ENCODE data around the gene SND1. TPM values are rescaled to one million over a fixed set of nuclear protein-coding genes. Genes with fewer than 3 reads are reported as not detected.

Gene SND1
- polyA plus RNA-seq (ENCODE audit: insufficient read length in 3 of 3), result 100 to 1,000 TPM; 138 to 152 (median 150) TPM
- long read RNA-seq, donor 1, transcript SND1-201 (24 exons, 3,476 nt), result major isoform, 14 of 43 reads
- long read RNA-seq, donor 1, partial matches to known transcripts, result 27 of 43 reads
- long read RNA-seq, donor 1, other reads (novel, unspliced or antisense), result 0 of 43 reads
- long read RNA-seq, donor 2, transcript SND1-201 (24 exons, 3,476 nt), result major isoform, 15 of 41 reads
- long read RNA-seq, donor 2, partial matches to known transcripts, result 19 of 41 reads
- long read RNA-seq, donor 2, other reads (novel, unspliced or antisense), result 0 of 41 reads
- long read RNA-seq, donor 3, transcript SND1-201 (24 exons, 3,476 nt), result major isoform, 24 of 76 reads
- long read RNA-seq, donor 3, partial matches to known transcripts, result 48 of 76 reads
- long read RNA-seq, donor 3, other reads (novel, unspliced or antisense), result 0 of 76 reads
- long read RNA-seq, donor 4, transcript SND1-201 (24 exons, 3,476 nt), result major isoform, 8 of 43 reads
- long read RNA-seq, donor 4, partial matches to known transcripts, result 32 of 43 reads
- long read RNA-seq, donor 4, other reads (novel, unspliced or antisense), result 0 of 43 reads
- long read RNA-seq, donor 5, result 0 reads
- long read RNA-seq, donor 6, transcript SND1-201 (24 exons, 3,476 nt), result major isoform, 9 of 70 reads
- long read RNA-seq, donor 6, transcript SND1-203 (2 exons, 793 nt), result minor isoform, 8 of 70 reads
- long read RNA-seq, donor 6, partial matches to known transcripts, result 52 of 70 reads
- long read RNA-seq, donor 6, other reads (novel, unspliced or antisense), result 0 of 70 reads
- long read RNA-seq, donor 7, transcript SND1-201 (24 exons, 3,476 nt), result major isoform, 22 of 68 reads
- long read RNA-seq, donor 7, transcript SND1-203 (2 exons, 793 nt), result minor isoform, 6 of 68 reads
- long read RNA-seq, donor 7, partial matches to known transcripts, result 37 of 68 reads
- long read RNA-seq, donor 7, other reads (novel, unspliced or antisense), result 0 of 68 reads
- long read RNA-seq, donor 8, result 0 reads
- long read RNA-seq, donor 9, transcript SND1-201 (24 exons, 3,476 nt), result major isoform, 20 of 79 reads
- long read RNA-seq, donor 9, transcript SND1-203 (2 exons, 793 nt), result minor isoform, 5 of 79 reads
- long read RNA-seq, donor 9, partial matches to known transcripts, result 52 of 79 reads
- long read RNA-seq, donor 9, other reads (novel, unspliced or antisense), result 0 of 79 reads
- long read RNA-seq, donor 10, transcript SND1-201 (24 exons, 3,476 nt), result major isoform, 11 of 76 reads
- long read RNA-seq, donor 10, transcript SND1-203 (2 exons, 793 nt), result minor isoform, 8 of 76 reads
- long read RNA-seq, donor 10, partial matches to known transcripts, result 55 of 76 reads
- long read RNA-seq, donor 10, other reads (novel, unspliced or antisense), result 0 of 76 reads
- long read RNA-seq, donor 11, transcript SND1-201 (24 exons, 3,476 nt), result major isoform, 10 of 55 reads
- long read RNA-seq, donor 11, partial matches to known transcripts, result 40 of 55 reads
- long read RNA-seq, donor 11, other reads (novel, unspliced or antisense), result 0 of 55 reads
- long read RNA-seq, donor 12, transcript SND1-201 (24 exons, 3,476 nt), result major isoform, 6 of 15 reads
- long read RNA-seq, donor 12, partial matches to known transcripts, result 8 of 15 reads
- long read RNA-seq, donor 12, other reads (novel, unspliced or antisense), result 0 of 15 reads
- long read RNA-seq, donor 13, result 0 reads
- long read RNA-seq, donor 14, transcript SND1-201 (24 exons, 3,476 nt), result major isoform, 17 of 53 reads
- long read RNA-seq, donor 14, partial matches to known transcripts, result 31 of 53 reads
- long read RNA-seq, donor 14, other reads (novel, unspliced or antisense), result 0 of 53 reads
- long read RNA-seq, donor 15, partial matches to known transcripts, result 15 of 20 reads
- long read RNA-seq, donor 15, other reads (novel, unspliced or antisense), result 0 of 20 reads
- long read RNA-seq, donor 16, transcript SND1-203 (2 exons, 793 nt), result minor isoform, 6 of 237 reads
- long read RNA-seq, donor 16, transcript SND1-201 (24 exons, 3,476 nt), result major isoform, 39 of 237 reads
- long read RNA-seq, donor 16, partial matches to known transcripts, result 189 of 237 reads
- long read RNA-seq, donor 16, other reads (novel, unspliced or antisense), result 0 of 237 reads

DNA sequence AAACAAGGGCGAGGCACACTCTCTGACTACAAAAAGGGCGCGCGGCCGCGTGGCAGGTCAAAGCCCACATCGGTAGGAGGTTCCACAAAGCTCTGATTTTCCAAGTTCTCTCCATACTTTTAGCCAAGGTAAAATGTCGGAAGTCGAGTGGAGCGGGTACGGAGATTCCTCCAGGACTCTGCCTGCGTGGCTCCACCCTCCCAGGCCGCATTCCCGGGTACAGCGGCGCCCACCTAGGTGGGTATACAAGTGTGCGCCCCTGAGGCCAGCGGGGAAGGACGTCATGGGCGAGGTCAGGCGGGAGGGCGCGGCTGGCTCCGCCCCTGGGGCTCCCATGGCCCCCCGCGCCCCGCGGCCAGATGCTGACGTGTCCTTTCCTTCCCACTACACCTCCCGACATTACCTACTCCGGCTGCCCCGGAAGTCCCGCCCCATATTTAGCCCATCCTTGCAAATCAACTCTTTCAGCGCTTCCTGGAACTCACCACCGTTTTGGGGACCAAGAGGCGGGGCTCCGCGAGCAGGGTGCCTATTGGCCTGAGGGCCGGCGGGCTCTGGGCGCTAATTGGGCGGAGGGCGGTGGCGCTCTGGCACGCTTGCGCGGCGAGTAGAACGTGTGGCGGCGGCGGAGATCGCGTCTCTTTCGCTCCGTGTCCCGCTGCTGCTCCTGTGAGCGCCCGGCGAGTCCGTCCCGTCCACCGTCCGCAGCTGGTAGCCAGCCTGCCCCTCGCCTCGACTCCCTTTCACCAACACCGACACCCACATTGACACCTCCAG, at the start of gene SND1:
Gene SND1, plus strand, starts transcription at position 639 of the 777 bp plus-strand sequence. CDS start 180 bp downstream, outside the sequence.
- DNase-seq (ENCODE audit: extremely low read depth in 1 of 11, low read depth in 9 of 11, low spot score in 4 of 11), result peak; percentile 94 to 99 (median 98)

DNA sequence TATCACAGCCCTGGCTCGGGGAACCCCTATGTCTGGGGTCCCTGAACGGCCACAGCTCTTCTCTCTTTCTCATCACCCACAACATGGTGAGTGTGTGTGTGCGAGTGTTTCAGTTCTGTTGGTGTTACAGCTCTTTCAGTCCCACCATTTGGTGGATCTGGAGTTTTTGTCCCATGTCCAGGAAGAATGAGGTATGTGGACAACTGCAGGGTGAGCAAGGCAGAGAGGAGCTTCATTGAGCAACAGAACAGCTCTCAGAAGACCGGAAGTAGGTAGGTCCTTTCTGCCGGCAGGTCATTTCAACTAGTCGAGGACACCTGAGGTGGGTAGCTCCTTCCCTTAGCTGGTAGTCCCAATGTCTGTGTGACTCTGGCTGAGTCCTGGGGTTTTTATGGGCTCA, 43.5 kb upstream of the SND1 start:
- DNase-seq (ENCODE audit: extremely low read depth in 1 of 11, low read depth in 9 of 11, low spot score in 4 of 11), result no peak

DNA sequence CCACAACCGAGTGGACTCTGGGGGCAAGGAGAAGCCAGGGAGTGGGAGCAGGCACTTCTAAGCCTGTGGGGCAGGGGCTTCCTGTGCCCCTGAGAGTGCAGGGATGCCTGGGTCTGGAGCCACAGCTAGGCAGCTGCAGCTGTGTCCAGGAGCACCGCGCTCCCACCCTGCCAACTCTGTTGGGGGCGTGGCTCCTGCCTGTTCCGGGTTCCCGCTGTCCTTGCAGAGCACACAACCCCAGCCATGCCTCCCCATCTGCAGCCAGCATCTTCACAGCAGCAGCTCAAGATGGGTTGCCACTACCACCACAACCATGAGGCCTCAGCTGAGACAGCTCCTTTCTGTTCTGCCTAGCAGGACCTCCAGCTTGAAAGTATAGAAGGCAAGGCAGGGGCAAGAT, 42.7 kb upstream of the SND1 start:
- no peak for DNase-seq (ENCODE audit: extremely low read depth in 1 of 11, low read depth in 9 of 11, low spot score in 4 of 11)

DNA sequence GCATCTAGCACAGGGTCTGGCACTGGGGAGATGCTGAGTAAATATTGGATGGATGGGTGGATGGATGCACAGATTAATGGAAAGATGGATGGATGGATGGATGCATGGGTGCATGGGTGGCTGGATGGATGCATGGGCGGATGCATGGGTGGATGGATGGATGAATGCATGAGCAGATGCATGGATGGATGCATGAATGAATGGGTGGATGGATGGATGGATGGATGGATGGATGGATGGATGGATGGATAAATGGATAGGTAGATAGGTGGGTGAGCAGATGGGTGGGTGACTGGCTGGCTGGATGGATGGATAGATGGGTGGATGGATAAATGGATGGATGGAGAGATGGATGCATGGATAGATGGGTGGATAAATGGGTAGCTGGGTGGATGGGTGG, 39.7 kb upstream of the SND1 start:
- no peak for DNase-seq (ENCODE audit: extremely low read depth in 1 of 11, low read depth in 9 of 11, low spot score in 4 of 11)

DNA sequence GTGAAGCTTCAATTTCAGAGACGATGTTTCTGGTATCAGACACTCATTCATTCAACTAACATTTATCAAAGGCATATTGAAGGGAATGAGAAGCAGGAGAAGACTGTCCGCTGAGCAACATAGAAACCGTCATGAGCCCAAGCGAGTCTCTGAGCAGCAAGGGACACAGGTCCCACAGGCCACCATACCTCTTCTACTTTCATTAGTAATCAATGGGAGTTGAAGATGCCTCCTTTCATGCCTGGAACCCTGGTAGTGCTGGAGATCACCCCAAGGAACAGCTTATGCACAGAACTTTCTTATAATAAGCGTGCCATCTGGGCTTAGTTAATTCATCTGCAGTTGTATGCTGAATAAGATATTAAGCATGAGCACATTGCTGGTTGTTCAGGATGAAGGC, 35.3 kb upstream of the SND1 start:
- no peak for DNase-seq (ENCODE audit: extremely low read depth in 1 of 11, low read depth in 9 of 11, low spot score in 4 of 11)

DNA sequence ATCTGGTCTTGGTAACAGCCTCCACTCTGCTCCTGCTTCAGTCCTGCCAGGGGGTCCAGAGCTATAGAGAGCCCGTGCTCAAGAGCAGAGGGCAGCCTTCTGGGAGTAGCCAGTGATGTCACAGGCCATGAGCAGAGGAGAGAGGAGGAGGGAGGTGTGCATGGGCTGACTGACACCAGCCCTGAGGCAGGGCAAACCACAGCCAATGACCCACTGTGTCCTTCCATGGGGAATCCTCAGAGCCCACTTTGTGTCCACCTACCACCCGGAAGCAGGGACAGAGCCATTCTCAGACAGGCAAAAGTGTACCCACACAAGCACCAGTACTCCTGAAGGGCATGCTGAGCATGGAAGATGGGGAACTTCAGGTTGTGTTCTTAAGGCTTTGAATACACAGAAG, 34.0 kb upstream of the SND1 start, which contains the start of gene PAX4:
Gene PAX4, minus strand, starts transcription at position 101 of the 400 bp plus-strand sequence. CDS start 2,214 bp downstream, outside the sequence.
- no peak for DNase-seq (ENCODE audit: extremely low read depth in 1 of 11, low read depth in 9 of 11, low spot score in 4 of 11)

DNA sequence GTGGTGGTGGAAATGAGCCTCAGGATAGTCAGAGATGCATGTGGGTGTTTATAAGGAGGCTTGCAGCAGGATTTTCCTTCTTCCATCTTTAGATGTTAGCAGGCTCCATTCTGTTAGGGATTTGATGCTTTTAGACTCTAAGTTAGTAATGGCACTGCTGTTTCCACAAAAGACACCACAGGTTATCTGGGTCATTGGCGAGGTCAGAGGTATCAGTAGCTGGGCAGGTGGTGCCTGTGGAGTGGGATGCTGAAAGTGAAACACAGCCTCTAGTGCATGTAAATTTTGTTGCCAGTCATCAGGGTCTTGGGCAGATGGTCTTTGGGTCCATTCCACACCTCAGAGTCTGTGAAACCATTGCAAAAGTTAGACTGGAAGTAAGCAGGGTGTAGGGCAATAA, 33.2 kb upstream of the SND1 start:
- no peak for DNase-seq (ENCODE audit: extremely low read depth in 1 of 11, low read depth in 9 of 11, low spot score in 4 of 11)

DNA sequence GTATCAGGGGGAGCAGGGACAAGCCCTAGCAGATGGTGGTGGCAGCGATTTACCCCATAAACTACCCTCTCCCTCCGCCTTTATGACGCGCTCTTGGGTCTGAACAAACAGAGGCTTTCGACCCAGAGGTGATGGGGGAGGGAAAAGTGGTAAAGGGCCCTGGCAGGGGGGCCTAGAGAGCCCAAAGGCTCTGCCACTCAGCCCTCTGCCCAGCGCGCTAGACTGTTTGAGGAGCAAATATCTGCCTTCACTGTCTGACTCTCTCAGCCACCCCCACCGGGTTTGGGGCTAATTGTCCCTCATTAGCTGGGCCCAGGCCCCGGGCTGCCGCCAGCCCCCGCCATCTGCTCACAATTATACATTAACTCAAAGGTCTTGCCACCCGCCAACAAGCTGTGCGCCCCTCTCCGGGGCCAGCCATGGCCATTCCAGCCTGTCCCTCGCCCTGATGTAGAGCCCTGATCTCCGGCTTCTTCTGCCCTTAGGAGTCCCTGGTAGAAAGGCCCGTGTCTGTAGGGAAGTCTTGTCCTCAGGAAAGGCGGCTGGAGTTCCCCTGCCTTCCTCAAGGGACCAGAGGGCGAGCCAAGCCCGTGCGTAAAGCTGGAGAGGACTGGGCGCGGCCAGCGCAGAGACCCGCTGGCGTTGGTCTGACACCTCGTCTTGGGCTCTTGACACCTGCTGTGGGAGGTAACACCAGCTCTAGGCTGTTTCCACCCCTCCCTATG, 32.2 kb upstream of the SND1 start:
- no peak for DNase-seq (ENCODE audit: extremely low read depth in 1 of 11, low read depth in 9 of 11, low spot score in 4 of 11)

DNA sequence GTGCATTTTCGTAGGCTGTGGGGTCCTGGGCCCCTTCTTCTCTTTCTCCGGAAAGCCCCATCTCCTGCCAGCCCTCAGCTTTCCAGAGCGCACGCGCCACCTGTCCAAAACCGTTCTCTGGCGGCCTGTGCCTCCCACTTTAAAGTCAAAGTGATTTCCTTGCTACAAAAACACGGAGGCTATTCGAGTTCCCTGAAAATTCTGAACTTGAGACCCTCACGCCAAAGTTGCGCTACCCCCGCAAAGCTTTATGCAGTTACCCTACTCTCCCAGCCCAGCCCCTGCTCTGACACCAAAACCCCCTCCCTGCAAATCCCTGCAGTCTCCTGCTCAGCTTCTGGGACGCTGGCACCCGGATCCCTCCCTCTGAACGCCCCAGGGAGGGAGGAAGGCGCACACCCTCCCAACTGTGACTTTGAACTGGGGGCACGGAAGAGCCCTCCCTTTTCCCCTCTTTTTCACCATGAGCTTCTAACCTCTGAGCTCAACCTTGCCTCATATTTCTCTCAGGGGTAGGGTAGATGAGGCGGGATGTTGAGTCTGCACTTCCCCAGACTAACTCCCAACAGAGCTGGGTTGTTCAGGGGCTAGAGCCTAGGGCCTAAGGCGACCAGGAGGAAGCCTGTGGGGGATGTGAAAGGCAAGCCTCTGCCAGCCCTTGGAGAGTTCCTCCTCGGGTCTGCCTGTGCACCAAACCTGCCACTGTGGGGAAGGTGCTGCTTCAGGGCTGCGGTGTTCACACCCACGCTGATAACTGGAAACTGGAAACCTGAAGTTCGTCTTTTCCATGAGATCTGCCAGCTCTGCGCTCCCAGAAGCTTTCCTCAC, 31.4 kb upstream of the SND1 start:
- DNase-seq (ENCODE audit: extremely low read depth in 1 of 11, low read depth in 9 of 11, low spot score in 4 of 11), result peak in 1 of 11 donors; percentile 1

DNA sequence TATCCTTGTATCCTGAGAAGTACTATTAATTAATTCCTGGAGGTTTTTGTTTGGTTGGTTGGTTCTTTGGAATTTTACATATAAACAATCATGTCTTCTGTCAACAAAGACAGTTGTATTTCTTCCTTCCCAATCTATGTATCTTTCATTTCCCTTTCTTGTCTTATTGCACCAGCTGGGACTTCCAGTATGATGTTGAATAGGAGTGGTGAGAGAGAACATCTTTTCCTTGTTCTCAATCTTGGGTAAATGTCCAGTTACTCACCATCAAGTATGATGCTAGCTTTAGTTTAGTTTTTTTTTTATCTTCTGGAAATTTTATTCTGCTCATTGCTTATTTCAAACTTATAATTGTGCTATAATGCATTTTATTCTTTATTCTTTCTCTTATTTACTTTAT, 26.7 kb upstream of the SND1 start:
- DNase-seq (ENCODE audit: extremely low read depth in 1 of 11, low read depth in 9 of 11, low spot score in 4 of 11), result no peak

DNA sequence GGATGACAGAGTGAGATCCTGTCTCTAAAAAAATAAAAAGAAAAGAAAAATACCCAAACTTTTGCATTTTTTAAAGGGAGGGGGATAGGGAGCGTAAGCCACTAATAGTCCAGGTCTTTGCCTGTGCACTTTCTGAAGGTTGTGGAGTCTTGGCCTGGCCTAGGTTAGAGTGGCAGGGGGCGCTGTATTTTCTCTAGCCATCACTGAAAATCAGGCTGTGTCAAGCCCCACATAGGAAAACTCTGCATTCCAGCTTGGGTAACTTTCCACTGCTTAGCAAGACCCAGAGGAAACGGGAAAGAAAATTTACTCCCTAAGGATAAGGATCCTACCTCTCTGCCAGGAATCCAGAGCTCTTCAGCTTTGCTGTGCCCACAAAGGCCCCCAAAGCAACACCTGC, 23.5 kb upstream of the SND1 start:
- no peak for DNase-seq (ENCODE audit: extremely low read depth in 1 of 11, low read depth in 9 of 11, low spot score in 4 of 11)

DNA sequence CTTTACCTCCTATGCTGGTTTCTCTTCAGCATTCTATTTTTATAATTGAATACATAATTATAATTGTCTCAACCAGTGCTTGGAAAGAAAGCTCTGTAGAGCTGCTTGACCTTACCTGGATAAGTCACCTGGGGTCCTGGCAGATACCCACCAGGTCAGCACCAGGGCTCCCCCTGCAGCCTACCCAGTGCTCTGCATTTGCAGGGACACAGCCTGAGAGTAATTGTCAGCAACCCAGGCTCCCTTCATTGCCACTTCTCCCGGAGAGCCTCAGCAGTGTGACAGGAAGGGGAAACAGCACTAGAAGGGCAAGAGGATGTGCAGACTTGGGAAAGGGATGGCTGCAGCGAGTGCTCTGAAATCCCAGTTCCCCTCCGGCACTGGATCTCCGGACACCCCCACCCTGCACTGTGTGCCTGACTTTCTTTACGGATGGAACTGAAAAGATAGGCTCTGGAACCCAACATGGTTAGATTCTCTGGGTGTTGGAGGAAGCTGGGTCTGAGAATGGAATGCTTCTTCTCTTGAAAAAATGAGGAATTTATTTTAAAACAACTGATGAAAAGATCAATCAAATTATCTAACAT, 22.6 kb upstream of the SND1 start:
- no peak for DNase-seq (ENCODE audit: extremely low read depth in 1 of 11, low read depth in 9 of 11, low spot score in 4 of 11)

DNA sequence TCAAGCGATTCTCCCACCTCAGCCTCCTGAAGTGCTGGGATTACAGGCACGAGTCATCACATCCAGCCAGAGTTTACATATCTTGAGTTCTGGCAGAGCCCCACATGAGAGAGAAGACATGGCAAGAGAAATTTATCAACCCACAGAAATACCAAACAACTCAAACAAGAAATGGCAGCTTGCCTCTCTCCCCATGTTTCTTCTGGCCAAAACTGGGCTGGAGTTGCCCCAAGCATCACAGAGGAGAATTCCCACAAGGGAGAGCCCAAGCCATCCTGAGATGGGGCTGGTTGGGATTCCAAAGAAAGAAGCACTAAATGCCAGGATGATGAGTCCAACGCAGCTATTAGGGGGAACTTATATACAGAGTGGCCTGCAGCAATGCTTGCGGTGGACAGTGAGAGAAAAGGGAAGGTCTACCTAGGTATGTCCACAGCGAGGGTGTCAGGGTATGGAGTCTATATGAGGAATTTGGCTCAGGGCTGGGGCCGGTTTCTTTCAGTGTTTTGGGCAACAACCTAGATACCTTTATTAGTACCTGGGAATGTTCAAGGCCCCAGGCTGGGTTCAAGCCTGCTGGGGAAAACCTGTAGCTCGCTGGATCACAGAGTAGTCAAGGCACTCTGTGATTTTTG, 19.6 kb upstream of the SND1 start:
- no peak for DNase-seq (ENCODE audit: extremely low read depth in 1 of 11, low read depth in 9 of 11, low spot score in 4 of 11)

DNA sequence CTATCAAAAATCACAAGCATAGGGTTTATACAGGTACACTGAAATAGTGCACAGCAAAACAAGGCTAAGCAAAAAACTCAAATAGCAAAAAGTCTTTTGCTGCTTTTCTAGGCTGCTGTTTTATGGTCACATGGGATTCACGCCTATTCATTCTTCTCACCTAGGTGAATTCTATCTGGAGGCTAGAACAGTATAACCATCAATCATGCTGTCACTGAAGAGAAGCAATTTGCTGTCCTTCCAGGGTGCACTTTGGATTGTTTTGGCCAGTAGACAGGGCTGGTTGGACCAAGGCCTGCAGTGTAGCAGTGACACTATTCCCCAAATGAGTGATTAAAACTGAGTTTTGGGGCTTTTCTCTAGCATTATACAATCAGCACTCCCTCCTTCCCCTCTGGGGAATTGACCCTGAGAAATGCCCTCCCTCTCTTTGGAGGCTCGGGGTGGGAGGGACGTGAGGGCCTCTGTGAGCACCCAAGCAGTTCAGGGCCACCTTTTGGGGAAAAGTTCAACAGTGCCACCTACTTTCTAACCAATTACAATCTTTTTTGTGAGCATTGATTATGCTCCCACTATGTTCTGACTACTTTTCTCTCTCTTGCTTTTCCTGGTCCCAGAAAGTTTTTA, 16.2 kb upstream of the SND1 start:
- DNase-seq (ENCODE audit: extremely low read depth in 1 of 11, low read depth in 9 of 11, low spot score in 4 of 11), result no peak
